Colonic mucosa (tissue), 2 donors: Measurements from ENCODE around the gene AMN1. TPM values are rescaled to one million over a fixed set of nuclear protein-coding genes. Genes with fewer than 3 reads are reported as not detected.

Experiments
- total RNA-seq, 2 donors: library from RNA; stranded (reverse); fragmentation: NEBNext Ultra II Directional in 1 of 2; extraction: Animal tissue kit (Norgen Biotek cat#: 25700) in 1 of 2; gene quantifications; one replicate each; pipeline ENCODE4 v1.2.1, GENCODE V29; 2021
- donor health status: DM: no; HTN: no; CAD: no.
- donor health status: DM: no; HTN: no; CAD: no.

The AMN1 gene
- total RNA-seq, 2 donors from 2014 or later: 4.4 to 4.8 TPM

Other genes with a start within 250 kb of the AMN1 start
- 10 to 100 TPM in 1 of 2 donors, 1 to 10 TPM in 1; 3.9 to 11.8 TPM for gene DENND5B, start 137.9 kb downstream of the AMN1 start, total RNA-seq
- 1 to 10 TPM; 3.7 to 5.2 TPM for gene ETFBKMT, start 69.3 kb downstream of the AMN1 start, total RNA-seq
- gene RESF1, start 230.4 kb upstream of the AMN1 start, total RNA-seq: 10 to 100 TPM; 20.8 to 34.2 TPM